ENCODE measurements around the gene CLDN1.

CLDN1 gene

GRCh38 chr3:190330936-190331734, 8.9 kb upstream of the CLDN1 start:
- no peak for DNase-seq (ENCODE audit: low spot score)

GRCh38 chr3:190326930-190327329, 4.7 kb upstream of the CLDN1 start:
- no peak for DNase-seq (ENCODE audit: low spot score)

GRCh38 chr3:190326361-190326760, 4.1 kb upstream of the CLDN1 start:
- no peak for DNase-seq (ENCODE audit: low spot score)

- no peak for DNase-seq (ENCODE audit: low spot score)
Measured at GRCh38 chr3:190325923-190326322, 3.7 kb upstream of the CLDN1 start.

- peak; percentile 26 for DNase-seq (ENCODE audit: low spot score)
Measured at GRCh38 chr3:190323246-190323626, 990 bp upstream of the CLDN1 start.

GRCh38 chr3:190322604-190323245, 479 bp upstream of the CLDN1 start:
- DNase-seq (ENCODE audit: low spot score) = no peak

- DNase-seq (ENCODE audit: low spot score) = no peak
Measured at GRCh38 chr3:190320594-190321362, 1.5 kb downstream of the CLDN1 start.

- DNase-seq (ENCODE audit: low spot score) = no peak
Measured at GRCh38 chr3:190319660-190320059, 2.6 kb downstream of the CLDN1 start.

- DNase-seq (ENCODE audit: low spot score) = no peak
Measured at GRCh38 chr3:190318666-190319065, 3.6 kb downstream of the CLDN1 start.

GRCh38 chr3:190314741-190315140, 7.5 kb downstream of the CLDN1 start:
- no peak for DNase-seq (ENCODE audit: low spot score)

GRCh38 chr3:190309414-190309813, 12.8 kb downstream of the CLDN1 start:
- no peak for DNase-seq (ENCODE audit: low spot score)

GRCh38 chr3:190308154-190308553, 14.1 kb downstream of the CLDN1 start:
- DNase-seq (ENCODE audit: low spot score) = no peak

GRCh38 chr3:190307164-190307545, 15.1 kb downstream of the CLDN1 start:
- no peak for DNase-seq (ENCODE audit: low spot score)

GRCh38 chr3:190306513-190307163, 15.6 kb downstream of the CLDN1 start:
- no peak for DNase-seq (ENCODE audit: low spot score)

GRCh38 chr3:190306026-190306425, 16.2 kb downstream of the CLDN1 start:
- no peak for DNase-seq (ENCODE audit: low spot score)

- no peak for DNase-seq (ENCODE audit: low spot score)
Measured at GRCh38 chr3:190305406-190305805, 16.8 kb downstream of the CLDN1 start.

- no peak for DNase-seq (ENCODE audit: low spot score)
Measured at GRCh38 chr3:190303884-190304283, 18.4 kb downstream of the CLDN1 start.

- DNase-seq (ENCODE audit: low spot score) = no peak
Measured at GRCh38 chr3:190302212-190302867, 19.9 kb downstream of the CLDN1 start.

- no peak for DNase-seq (ENCODE audit: low spot score)
Measured at GRCh38 chr3:190301591-190301990, 20.7 kb downstream of the CLDN1 start.

- DNase-seq (ENCODE audit: low spot score) = no peak
Measured at GRCh38 chr3:190299969-190300368, 22.3 kb downstream of the CLDN1 start.

- DNase-seq (ENCODE audit: low spot score) = no peak
Measured at GRCh38 chr3:190294030-190294429, 28.2 kb downstream of the CLDN1 start.

GRCh38 chr3:190293621-190294020, 28.6 kb downstream of the CLDN1 start:
- no peak for DNase-seq (ENCODE audit: low spot score)

All from hepatic stellate cell (primary cell).